Calu3 (cell line): ENCODE measurements around the gene ZNF565. TPM values are rescaled to one million over a fixed set of nuclear protein-coding genes. Genes with fewer than 3 reads are reported as not detected.

Experiments
- BruUV-seq: library from RNA; stranded (reverse); fragments of 400-500 nt; replicated peaks from 2 replicates; lab custom pipeline; 2021; lab: Mats Ljungman, UMichigan
- CTCF ChIA-PET: fragments of 300-600 bp; sonication (Branson Sonifier 250); formaldehyde crosslinking; loops from one replicate; lab custom pipeline; 2022; ENCODE audit warnings: antibody characterized with exemption; lab: Charles Lee
- DNase-seq: peaks from one replicate; pipeline ENCODE4 v3.0.0; 2022
- H3K27ac Mint-ChIP-seq: one replicate; pipeline ENCODE4 v1.8.0; 2022; ENCODE audit warnings: mixed read lengths; ENCODE audit not compliant: unreplicated experiment
- H3K27me3 Mint-ChIP-seq: one replicate; pipeline ENCODE4 v1.8.0; 2022; ENCODE audit warnings: mixed read lengths; ENCODE audit not compliant: unreplicated experiment
- H3K36me3 Mint-ChIP-seq: one replicate; pipeline ENCODE4 v1.8.0; 2022; ENCODE audit warnings: mild to moderate bottlenecking, moderate library complexity, mixed read lengths; ENCODE audit not compliant: insufficient read depth, unreplicated experiment
- H3K4me1 Mint-ChIP-seq: one replicate; pipeline ENCODE4 v1.8.0; 2022; ENCODE audit warnings: mild to moderate bottlenecking, low read depth, mixed read lengths; ENCODE audit not compliant: unreplicated experiment
- H3K4me3 Mint-ChIP-seq: one replicate; pipeline ENCODE4 v1.8.0; 2022; ENCODE audit warnings: mild to moderate bottlenecking, low read depth, moderate library complexity, mixed read lengths; ENCODE audit not compliant: unreplicated experiment
- H3K9me3 Mint-ChIP-seq: one replicate; pipeline ENCODE4 v1.8.0; 2022; ENCODE audit warnings: low read depth, mixed read lengths; ENCODE audit not compliant: unreplicated experiment
- intact Hi-C: fragments of 100-400 bp; cut with micrococcal nuclease; formaldehyde crosslinking; loops from one replicate; pipeline ENCODE4 v1.10.0; 2022; ENCODE audit not compliant: unreplicated experiment
- total RNA-seq: library from RNA; stranded (reverse); gene quantifications from 2 replicates; pipeline ENCODE4 v1.2.3, GENCODE V29; 2022
- TF ChIP-seq, protein P1 (sequence below): fragments of 200-600 bp; IDR thresholded peaks from one replicate; pipeline ENCODE4 v1.8.0; 2022; ENCODE audit warnings: antibody characterized with exemption; ENCODE audit not compliant: unreplicated experiment

Gene ZNF565
- total RNA-seq, 1 experiment from 2014 or later = 6.3 TPM

DNA sequence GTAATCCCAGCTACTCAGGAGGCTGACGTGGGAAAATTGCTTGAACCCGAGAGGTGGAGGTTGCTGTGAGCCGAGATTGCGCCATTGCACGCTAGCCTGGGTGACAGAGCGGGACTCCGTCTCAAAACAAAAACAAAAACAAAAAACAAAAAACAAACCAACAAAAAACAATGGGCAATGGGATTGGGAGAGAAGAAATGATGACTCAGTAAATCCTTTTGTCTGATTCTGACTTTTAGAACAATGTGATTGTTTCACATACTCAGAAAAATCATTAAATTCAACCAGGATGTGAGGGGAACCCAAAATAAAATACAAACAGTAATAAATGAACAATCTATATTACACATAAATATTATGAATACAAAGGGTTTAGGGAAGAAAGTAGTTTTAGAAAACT is 5.1 kb downstream of the ZNF565 start:
- TF ChIP-seq, protein P1, sequence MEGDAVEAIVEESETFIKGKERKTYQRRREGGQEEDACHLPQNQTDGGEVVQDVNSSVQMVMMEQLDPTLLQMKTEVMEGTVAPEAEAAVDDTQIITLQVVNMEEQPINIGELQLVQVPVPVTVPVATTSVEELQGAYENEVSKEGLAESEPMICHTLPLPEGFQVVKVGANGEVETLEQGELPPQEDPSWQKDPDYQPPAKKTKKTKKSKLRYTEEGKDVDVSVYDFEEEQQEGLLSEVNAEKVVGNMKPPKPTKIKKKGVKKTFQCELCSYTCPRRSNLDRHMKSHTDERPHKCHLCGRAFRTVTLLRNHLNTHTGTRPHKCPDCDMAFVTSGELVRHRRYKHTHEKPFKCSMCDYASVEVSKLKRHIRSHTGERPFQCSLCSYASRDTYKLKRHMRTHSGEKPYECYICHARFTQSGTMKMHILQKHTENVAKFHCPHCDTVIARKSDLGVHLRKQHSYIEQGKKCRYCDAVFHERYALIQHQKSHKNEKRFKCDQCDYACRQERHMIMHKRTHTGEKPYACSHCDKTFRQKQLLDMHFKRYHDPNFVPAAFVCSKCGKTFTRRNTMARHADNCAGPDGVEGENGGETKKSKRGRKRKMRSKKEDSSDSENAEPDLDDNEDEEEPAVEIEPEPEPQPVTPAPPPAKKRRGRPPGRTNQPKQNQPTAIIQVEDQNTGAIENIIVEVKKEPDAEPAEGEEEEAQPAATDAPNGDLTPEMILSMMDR = no peak
- Mint-ChIP-seq H3K27me3 (no peaks in the 10 kb centered on the region), H3K27ac (no peak overlapping the region), H3K4me3 (no peak overlapping the region), H3K36me3 (peaks cover 7% of the 10 kb centered on the region), H3K9me3 (no peaks in the 10 kb centered on the region), H3K4me1 (no peaks in the 10 kb centered on the region)
- CTCF ChIA-PET = no interaction called here
- no TSS peak for BruUV-seq
- intact Hi-C loops = no loop called here
- no peak for DNase-seq

DNA sequence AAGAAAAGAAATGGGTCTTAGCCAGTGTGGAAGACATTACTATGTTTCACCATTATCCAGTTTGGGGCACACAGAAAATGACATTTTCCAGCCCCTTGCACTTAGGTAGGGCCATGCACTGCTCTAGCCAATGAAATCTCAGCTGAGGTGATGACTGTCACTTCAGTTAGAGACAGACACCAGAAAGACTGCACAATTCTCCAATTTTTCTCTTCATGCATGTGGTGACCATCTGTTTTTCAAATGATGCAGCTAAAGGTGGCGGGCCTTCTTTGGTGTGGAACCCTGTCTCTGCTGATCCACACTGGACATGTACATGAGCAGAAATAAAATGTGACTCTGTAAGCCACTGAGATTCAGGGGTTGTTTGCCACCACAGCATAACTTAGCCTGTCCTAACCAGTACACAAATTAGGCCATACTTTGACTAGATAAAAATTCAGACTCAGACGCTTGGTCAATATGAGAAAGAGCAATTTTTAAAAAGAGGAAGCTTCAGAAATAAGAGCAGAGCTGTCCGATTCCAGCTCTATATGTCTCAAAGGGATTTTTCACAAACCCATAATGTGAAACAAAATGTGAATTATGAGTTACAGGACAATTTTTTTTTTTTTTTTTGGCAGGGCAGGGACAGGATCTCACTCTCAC is 6.7 kb downstream of the ZNF565 start:
- Mint-ChIP-seq H3K9me3 (peaks cover 2% of the 10 kb centered on the region), H3K4me3 (no peak overlapping the region), H3K36me3 (peaks cover 7% of the 10 kb centered on the region)

DNA sequence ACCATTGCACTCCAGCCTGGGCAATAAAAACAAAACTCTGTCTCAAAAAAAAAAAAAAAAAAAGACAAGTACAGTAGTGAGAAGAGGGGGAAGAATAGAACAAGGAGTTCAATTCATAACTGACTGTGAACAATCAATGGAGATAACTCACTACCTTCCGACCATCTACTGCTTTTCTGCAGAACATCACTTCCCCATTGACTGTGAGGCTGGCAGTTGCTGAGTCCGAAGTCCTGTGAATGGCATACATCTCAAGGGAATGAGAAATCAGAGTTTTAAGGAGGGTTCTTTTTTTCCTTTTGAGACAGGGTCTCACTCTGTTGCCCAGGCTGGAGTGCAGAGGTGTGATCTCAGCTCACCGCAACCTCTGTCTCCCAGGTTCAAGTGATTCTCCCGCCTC is 11.2 kb downstream of the ZNF565 start:
- no TSS peak for BruUV-seq
- H3K27me3 Mint-ChIP-seq = no peaks in the 10 kb centered on the region
- peaks cover 2% of the 10 kb centered on the region for H3K9me3 Mint-ChIP-seq
- no peak overlapping the region for H3K4me3 Mint-ChIP-seq
- H3K27ac Mint-ChIP-seq = no peak overlapping the region
- intact Hi-C loops = no loop called here
- CTCF ChIA-PET = no interaction called here
- no peak for DNase-seq
- peaks cover 7% of the 10 kb centered on the region for H3K36me3 Mint-ChIP-seq
- TF ChIP-seq, protein P1 = no peak
- H3K4me1 Mint-ChIP-seq = no peaks in the 10 kb centered on the region

More for the DNA sequence above, 6.7 kb downstream of the ZNF565 start:
- BruUV-seq = no TSS peak
- Mint-ChIP-seq H3K4me1 (no peaks in the 10 kb centered on the region), H3K27me3 (no peaks in the 10 kb centered on the region), H3K27ac (no peak overlapping the region)
- intact Hi-C loops = no loop called here
- CTCF ChIA-PET = interaction anchor here (0.6 kb wide), 1 partner anchor 27 kb away, joined by 4 read pairs; no protein-coding TSS in a partner anchor
- TF ChIP-seq, protein P1 = no peak
- no peak for DNase-seq

DNA sequence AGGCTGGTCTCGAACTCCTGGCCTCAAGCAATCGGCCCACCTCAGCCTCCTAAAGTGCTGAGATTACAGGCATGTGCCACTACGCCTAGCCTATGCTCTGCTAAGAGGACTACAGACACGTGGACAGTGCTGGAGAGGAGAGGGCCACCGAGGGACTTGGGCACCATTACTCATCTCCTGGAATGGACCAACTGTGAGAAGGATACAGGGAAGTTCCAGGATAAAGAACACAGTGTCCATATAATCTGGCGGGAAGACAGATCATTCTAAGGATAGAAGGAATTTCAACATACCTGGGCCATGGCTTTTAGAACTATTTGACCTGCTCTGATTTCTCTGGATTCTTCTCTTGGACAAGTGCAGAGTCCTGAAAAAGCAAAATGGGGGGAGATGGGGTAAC is 12.8 kb downstream of the ZNF565 start:
- CTCF ChIA-PET = no interaction called here
- BruUV-seq = no TSS peak
- no peak overlapping the region for H3K4me3 Mint-ChIP-seq

More for the DNA sequence above, 12.8 kb downstream of the ZNF565 start:
- Mint-ChIP-seq H3K27ac (no peak overlapping the region), H3K36me3 (peaks cover 7% of the 10 kb centered on the region), H3K9me3 (peaks cover 2% of the 10 kb centered on the region), H3K27me3 (no peaks in the 10 kb centered on the region), H3K4me1 (no peaks in the 10 kb centered on the region)
- TF ChIP-seq, protein P1 = no peak
- no peak for DNase-seq
- intact Hi-C loops = no loop called here
